Measurements from ENCODE around the gene PALLD.

DNA sequence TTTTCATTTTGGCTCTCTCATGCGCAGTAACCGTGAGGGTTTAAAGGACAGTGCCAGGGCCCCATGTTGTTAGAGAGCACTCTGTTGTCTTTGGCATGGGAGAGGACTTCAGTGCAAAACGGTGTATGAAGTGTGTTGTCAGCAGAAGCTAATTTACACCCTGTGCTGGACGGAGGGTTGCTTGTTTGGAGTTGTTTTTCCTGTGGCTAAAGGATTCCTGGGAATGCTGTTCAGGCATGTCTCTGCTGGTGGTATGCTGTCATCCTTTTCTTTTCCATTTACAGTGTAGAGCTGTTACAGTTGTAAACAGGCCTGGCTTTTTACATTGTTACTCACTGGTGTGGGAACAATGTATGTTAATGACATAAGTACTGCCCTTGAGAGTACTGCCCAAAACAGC is 306.9 kb downstream of the PALLD start:
- TF ChIP-seq, protein P1, sequence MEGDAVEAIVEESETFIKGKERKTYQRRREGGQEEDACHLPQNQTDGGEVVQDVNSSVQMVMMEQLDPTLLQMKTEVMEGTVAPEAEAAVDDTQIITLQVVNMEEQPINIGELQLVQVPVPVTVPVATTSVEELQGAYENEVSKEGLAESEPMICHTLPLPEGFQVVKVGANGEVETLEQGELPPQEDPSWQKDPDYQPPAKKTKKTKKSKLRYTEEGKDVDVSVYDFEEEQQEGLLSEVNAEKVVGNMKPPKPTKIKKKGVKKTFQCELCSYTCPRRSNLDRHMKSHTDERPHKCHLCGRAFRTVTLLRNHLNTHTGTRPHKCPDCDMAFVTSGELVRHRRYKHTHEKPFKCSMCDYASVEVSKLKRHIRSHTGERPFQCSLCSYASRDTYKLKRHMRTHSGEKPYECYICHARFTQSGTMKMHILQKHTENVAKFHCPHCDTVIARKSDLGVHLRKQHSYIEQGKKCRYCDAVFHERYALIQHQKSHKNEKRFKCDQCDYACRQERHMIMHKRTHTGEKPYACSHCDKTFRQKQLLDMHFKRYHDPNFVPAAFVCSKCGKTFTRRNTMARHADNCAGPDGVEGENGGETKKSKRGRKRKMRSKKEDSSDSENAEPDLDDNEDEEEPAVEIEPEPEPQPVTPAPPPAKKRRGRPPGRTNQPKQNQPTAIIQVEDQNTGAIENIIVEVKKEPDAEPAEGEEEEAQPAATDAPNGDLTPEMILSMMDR (optimal IDR thresholded peaks at IDR 0.05 in 1 of 3, IDR thresholded peaks at IDR 0.05 in 1 of 3, conservative IDR thresholded peaks at IDR 0.05 in 1 of 3; ENCODE audit: extremely low read depth in 1 of 3, insufficient read depth in 2 of 3, low read length in 3 of 3) = no peak
- TF ChIP-seq EZH2 (IDR thresholded peaks at IDR 0.05; ENCODE audit: low read length) = no peak

All from keratinocyte (primary cell).